PC-9 (cell line): ENCODE data around the gene MAP3K5. TPM values are rescaled to one million over a fixed set of nuclear protein-coding genes. Genes with fewer than 3 reads are reported as not detected.

Experiments used
- BruUV-seq: library from RNA; stranded (reverse); fragments of 400-500 nt; replicated peaks from 2 replicates; lab custom pipeline; 2021; lab: Mats Ljungman, UMichigan
- CTCF ChIA-PET: fragments of 300-600 bp; sonication (Branson Sonifier 250); formaldehyde crosslinking; loops from one replicate; lab custom pipeline; 2022; ENCODE audit warnings: antibody characterized with exemption; lab: Charles Lee
- POLR2A ChIA-PET: fragments of 300-600 bp; sonication (Branson Sonifier 250); formaldehyde crosslinking; loops from one replicate; lab custom pipeline; 2022; ENCODE audit warnings: antibody characterized with exemption; ENCODE audit not compliant: unreplicated experiment; lab: Charles Lee
- DNase-seq, 2 experiments: peaks; one replicate each; pipeline versions ENCODE4 v3.0.0 to v3.0.0-alpha.2; 2015 to 2022; ENCODE audit warnings: mixed read lengths in 1 of 2
- H2AFZ ChIP-seq: fragments of 200-600 bp; sonication (generic); 2 replicates; pipeline ENCODE4 v1.8.1; 2017; ENCODE audit warnings: antibody characterized with exemption
- H3F3A ChIP-seq: fragments of 200-600 bp; sonication (generic); 2 replicates; pipeline ENCODE4 v1.8.1; 2017; ENCODE audit warnings: antibody characterized with exemption, mild to moderate bottlenecking, low read depth; ENCODE audit not compliant: insufficient read depth
- H3K27ac ChIP-seq: fragments of 200-600 bp; sonication (generic); 2 replicates; pipeline ENCODE4 v1.6.1; 2016; ENCODE audit warnings: mixed run types
- H3K27me3 ChIP-seq: fragments of 200-600 bp; sonication (generic); 2 replicates; pipeline ENCODE4 v1.6.1; 2016; ENCODE audit warnings: low read depth, mixed run types; ENCODE audit not compliant: insufficient read depth
- H3K36me3 ChIP-seq: fragments of 200-600 bp; sonication (generic); 2 replicates; pipeline ENCODE4 v1.6.1; 2016; ENCODE audit warnings: low read depth, mixed run types
- H3K4me1 ChIP-seq: fragments of 200-600 bp; sonication (generic); replicated peaks from 2 replicates; pipeline ENCODE4 v1.6.1; 2016; ENCODE audit warnings: mixed run types; ENCODE audit not compliant: insufficient read depth
- H3K4me2 ChIP-seq: fragments of 200-600 bp; sonication (generic); 2 replicates; pipeline ENCODE4 v1.6.1; 2017; ENCODE audit warnings: mixed run types
- H3K4me3 ChIP-seq: fragments of 200-600 bp; sonication (generic); 2 replicates; pipeline ENCODE4 v1.6.1; 2016; ENCODE audit warnings: mixed run types
- H3K79me2 ChIP-seq: fragments of 200-600 bp; sonication (generic); 2 replicates; pipeline ENCODE4 v1.6.1; 2017; ENCODE audit warnings: low read depth, mixed run types
- H3K9me2 ChIP-seq: fragments of 200-600 bp; sonication (generic); 2 replicates; pipeline ENCODE4 v1.8.1; 2017; ENCODE audit warnings: mild to moderate bottlenecking; ENCODE audit not compliant: insufficient read depth
- H3K9me3 ChIP-seq: fragments of 200-600 bp; sonication (generic); 2 replicates; pipeline ENCODE4 v1.8.1; 2016; ENCODE audit warnings: low read depth; ENCODE audit not compliant: insufficient read depth
- H4K20me1 ChIP-seq: fragments of 200-600 bp; sonication (generic); 2 replicates; pipeline ENCODE4 v1.8.1; 2017; ENCODE audit not compliant: insufficient read depth
- EZH2 ChIP-seq: fragments of 200-600 bp; sonication (generic); IDR thresholded peaks from 2 replicates; pipeline ENCODE4 v1.8.0; 2017; ENCODE audit warnings: antibody characterized with exemption, low read depth
- intact Hi-C: fragments of 100-400 bp; cut with micrococcal nuclease; formaldehyde crosslinking; loops from one replicate; pipeline ENCODE4 v1.10.0; 2022; ENCODE audit not compliant: unreplicated experiment
- total RNA-seq: library from RNA; stranded (reverse); gene quantifications from 2 replicates; pipeline ENCODE4 v1.2.3, GENCODE V29; 2021
- TF ChIP-seq, protein P1 (sequence below): fragments of 200-600 bp; sonication (generic); conservative IDR thresholded peaks from 2 replicates; pipeline ENCODE4 v1.6.1; 2017; ENCODE audit warnings: mixed run types, antibody characterized with exemption, mild to moderate bottlenecking, moderate library complexity

MAP3K5 gene
- total RNA-seq, 1 experiment from 2014 or later, result 10.9 TPM

- no peaks in the 10 kb centered on the region for H3K36me3 ChIP-seq
- no peaks in the 10 kb centered on the region for H3F3A ChIP-seq
- intact Hi-C loops, result no loop called here
- no peak overlapping the region for H3K4me2 ChIP-seq
- no TSS peak for BruUV-seq
- peaks cover 14% of the 10 kb centered on the region; the same call in 1 of the 2 replicates for H3K4me1 ChIP-seq
- H3K27me3 ChIP-seq, result no peaks in the 10 kb centered on the region
- ChIA-PET POLR2A (no interaction called here), CTCF (interaction anchor here (1.3 kb wide), 1 partner anchor 28 kb away, joined by 3 read pairs; the partner anchor contains the start of gene MAP3K5)
- H3K4me3 ChIP-seq, result no peak overlapping the region
- no peak overlapping the region for H2AFZ ChIP-seq
- H3K9me2 ChIP-seq, result no peaks in the 10 kb centered on the region
- H3K79me2 ChIP-seq, result peaks cover 93% of the 10 kb centered on the region
- no peak overlapping the region for H3K27ac ChIP-seq
- H3K9me3 ChIP-seq, result peaks cover 11% of the 10 kb centered on the region; the same call in 1 of the 2 replicates
- H4K20me1 ChIP-seq, result no peaks in the 10 kb centered on the region
- TF ChIP-seq, protein P1, sequence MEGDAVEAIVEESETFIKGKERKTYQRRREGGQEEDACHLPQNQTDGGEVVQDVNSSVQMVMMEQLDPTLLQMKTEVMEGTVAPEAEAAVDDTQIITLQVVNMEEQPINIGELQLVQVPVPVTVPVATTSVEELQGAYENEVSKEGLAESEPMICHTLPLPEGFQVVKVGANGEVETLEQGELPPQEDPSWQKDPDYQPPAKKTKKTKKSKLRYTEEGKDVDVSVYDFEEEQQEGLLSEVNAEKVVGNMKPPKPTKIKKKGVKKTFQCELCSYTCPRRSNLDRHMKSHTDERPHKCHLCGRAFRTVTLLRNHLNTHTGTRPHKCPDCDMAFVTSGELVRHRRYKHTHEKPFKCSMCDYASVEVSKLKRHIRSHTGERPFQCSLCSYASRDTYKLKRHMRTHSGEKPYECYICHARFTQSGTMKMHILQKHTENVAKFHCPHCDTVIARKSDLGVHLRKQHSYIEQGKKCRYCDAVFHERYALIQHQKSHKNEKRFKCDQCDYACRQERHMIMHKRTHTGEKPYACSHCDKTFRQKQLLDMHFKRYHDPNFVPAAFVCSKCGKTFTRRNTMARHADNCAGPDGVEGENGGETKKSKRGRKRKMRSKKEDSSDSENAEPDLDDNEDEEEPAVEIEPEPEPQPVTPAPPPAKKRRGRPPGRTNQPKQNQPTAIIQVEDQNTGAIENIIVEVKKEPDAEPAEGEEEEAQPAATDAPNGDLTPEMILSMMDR, result no peak
- no peak for TF ChIP-seq EZH2
- DNase-seq, result no peak
These were observed 27.7 kb downstream of the MAP3K5 start for GRCh38 chr6:136764517-136764993.

DNA sequence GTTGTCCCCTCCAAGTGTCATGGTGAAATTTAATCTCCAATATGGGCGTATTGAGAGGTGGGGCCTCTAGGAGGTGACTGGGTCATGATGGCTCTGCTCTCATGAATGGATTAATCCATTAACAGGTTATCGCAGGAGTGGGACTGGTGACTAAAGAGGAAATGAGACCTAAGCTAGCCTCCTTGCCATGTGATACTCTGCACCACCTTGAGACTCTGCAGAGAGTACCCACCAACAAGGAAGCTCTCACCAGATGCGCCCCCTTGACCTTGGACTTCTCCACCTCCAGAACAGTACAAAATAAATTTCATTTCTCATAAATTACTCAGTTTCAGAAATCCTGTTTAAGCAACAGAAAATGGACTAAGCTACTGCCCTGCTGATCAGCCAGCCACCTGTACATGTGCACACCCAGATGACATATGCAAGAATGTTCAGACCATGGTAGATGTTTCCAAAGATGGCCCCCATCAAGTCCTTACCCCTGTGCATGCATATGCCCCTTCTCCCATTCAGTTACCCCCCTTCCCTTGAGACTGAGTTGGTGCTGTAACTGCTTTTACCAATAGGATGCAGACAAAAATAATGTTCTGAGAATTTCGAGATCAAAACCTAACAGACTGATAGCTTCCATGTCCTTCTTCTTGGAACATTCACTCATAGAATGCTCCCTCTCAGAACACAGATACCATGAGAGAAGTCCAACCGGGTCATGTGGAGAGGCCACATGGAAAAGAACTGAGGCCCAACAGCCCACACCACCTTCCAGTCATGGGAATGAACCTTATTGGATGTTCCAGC is 28.4 kb downstream of the MAP3K5 start:
- H3K9me2 ChIP-seq, result no peaks in the 10 kb centered on the region
- no peaks in the 10 kb centered on the region for H3K27me3 ChIP-seq
- H3K4me3 ChIP-seq, result no peak overlapping the region
- no peak for TF ChIP-seq EZH2
- TF ChIP-seq, protein P1, result no peak
- no peak overlapping the region for H3K27ac ChIP-seq
- no peaks in the 10 kb centered on the region for H4K20me1 ChIP-seq
- intact Hi-C loops, result no loop called here
- CTCF ChIA-PET, result interaction anchor here (1.3 kb wide), 1 partner anchor 28 kb away, joined by 3 read pairs; the partner anchor contains the start of gene MAP3K5
- POLR2A ChIA-PET, result no interaction called here
- peaks cover 14% of the 10 kb centered on the region; the same call in 1 of the 2 replicates for H3K4me1 ChIP-seq
- H3K36me3 ChIP-seq, result no peaks in the 10 kb centered on the region
- no peaks in the 10 kb centered on the region for H3F3A ChIP-seq
- peaks cover 11% of the 10 kb centered on the region; the same call in 1 of the 2 replicates for H3K9me3 ChIP-seq
- H3K79me2 ChIP-seq, result peaks cover 89% of the 10 kb centered on the region
- no peak overlapping the region for H2AFZ ChIP-seq
- no peak overlapping the region for H3K4me2 ChIP-seq
- no TSS peak for BruUV-seq
- no peak for DNase-seq

- Histone ChIP-seq H2AFZ (no peak overlapping the region), H3K4me1 (peaks cover 14% of the 10 kb centered on the region; the same call in 1 of the 2 replicates), H3K9me3 (peaks cover 11% of the 10 kb centered on the region; the same call in 1 of the 2 replicates), H3K79me2 (peaks cover 82% of the 10 kb centered on the region), H4K20me1 (0 out of 2 replicates have a peak, but pooled peaks cover 4% of the 10 kb centered on the region), H3K36me3 (no peaks in the 10 kb centered on the region), H3K4me3 (no peak overlapping the region), H3F3A (no peaks in the 10 kb centered on the region), H3K27ac (no peak overlapping the region), H3K27me3 (no peaks in the 10 kb centered on the region), H3K9me2 (no peaks in the 10 kb centered on the region), H3K4me2 (no peak overlapping the region)
- intact Hi-C loops, result no loop called here
- no peak for DNase-seq
- BruUV-seq, result no TSS peak
- TF ChIP-seq EZH2, result no peak
- TF ChIP-seq, protein P1, result no peak
- CTCF ChIA-PET, result interaction anchor here (1.3 kb wide), 1 partner anchor 29 kb away, joined by 3 read pairs; the partner anchor contains the start of gene MAP3K5
- POLR2A ChIA-PET, result no interaction called here
These were observed 29.0 kb downstream of the MAP3K5 start for GRCh38 chr6:136763255-136763654.
